Measurements from ENCODE around the gene LPAR3.

Gene LPAR3

GRCh38 chr1:84833194-84833593 is 59.8 kb downstream of the LPAR3 start:
- DNase-seq (ENCODE audit: low read depth in 3 of 3, low spot score in 1 of 3) = no peak

- no peak for DNase-seq (ENCODE audit: low read depth in 3 of 3, low spot score in 1 of 3)
These were observed 62.9 kb downstream of the LPAR3 start for GRCh38 chr1:84830136-84830535.

- DNase-seq (ENCODE audit: low read depth in 3 of 3, low spot score in 1 of 3) = no peak
These were observed 65.0 kb downstream of the LPAR3 start for GRCh38 chr1:84827976-84828375.

GRCh38 chr1:84827555-84827954 is 65.5 kb downstream of the LPAR3 start:
- no peak for DNase-seq (ENCODE audit: low read depth in 3 of 3, low spot score in 1 of 3)

GRCh38 chr1:84825161-84825560 is 67.8 kb downstream of the LPAR3 start:
- no peak for DNase-seq (ENCODE audit: low read depth in 3 of 3, low spot score in 1 of 3)

- DNase-seq (ENCODE audit: low read depth in 3 of 3, low spot score in 1 of 3) = no peak
These were observed 69.0 kb downstream of the LPAR3 start for GRCh38 chr1:84823991-84824390.

- no peak for DNase-seq (ENCODE audit: low read depth in 3 of 3, low spot score in 1 of 3)
These were observed 69.5 kb downstream of the LPAR3 start for GRCh38 chr1:84823511-84823910.

GRCh38 chr1:84810343-84810742 is 82.7 kb downstream of the LPAR3 start:
- no peak for DNase-seq (ENCODE audit: low read depth in 3 of 3, low spot score in 1 of 3)

- no peak for DNase-seq (ENCODE audit: low read depth in 3 of 3, low spot score in 1 of 3)
These were observed 84.0 kb downstream of the LPAR3 start for GRCh38 chr1:84809023-84809422.

GRCh38 chr1:84803604-84804003 is 89.4 kb downstream of the LPAR3 start:
- DNase-seq (ENCODE audit: low read depth in 3 of 3, low spot score in 1 of 3) = no peak

- DNase-seq (ENCODE audit: low read depth in 3 of 3, low spot score in 1 of 3) = no peak
These were observed 90.3 kb downstream of the LPAR3 start for GRCh38 chr1:84802567-84803232.

GRCh38 chr1:84800090-84801073 is 92.6 kb downstream of the LPAR3 start:
- DNase-seq (ENCODE audit: low read depth in 3 of 3, low spot score in 1 of 3) = no peak

GRCh38 chr1:84797603-84798002 is 95.4 kb downstream of the LPAR3 start:
- DNase-seq (ENCODE audit: low read depth in 3 of 3, low spot score in 1 of 3) = no peak

- no peak for DNase-seq (ENCODE audit: low read depth in 3 of 3, low spot score in 1 of 3)
These were observed 96.9 kb downstream of the LPAR3 start for GRCh38 chr1:84795966-84796600.

GRCh38 chr1:84795213-84795612 is 97.8 kb downstream of the LPAR3 start:
- DNase-seq (ENCODE audit: low read depth in 3 of 3, low spot score in 1 of 3) = no peak

- no peak for DNase-seq (ENCODE audit: low read depth in 3 of 3, low spot score in 1 of 3)
These were observed 100.6 kb downstream of the LPAR3 start for GRCh38 chr1:84792421-84792820.

GRCh38 chr1:84789014-84789413 is 104.0 kb downstream of the LPAR3 start:
- no peak for DNase-seq (ENCODE audit: low read depth in 3 of 3, low spot score in 1 of 3)

GRCh38 chr1:84785271-84786036 is 107.6 kb downstream of the LPAR3 start:
- no peak for DNase-seq (ENCODE audit: low read depth in 3 of 3, low spot score in 1 of 3)

- no peak for DNase-seq (ENCODE audit: low read depth in 3 of 3, low spot score in 1 of 3)
These were observed 110.1 kb downstream of the LPAR3 start for GRCh38 chr1:84782881-84783280.

GRCh38 chr1:84781946-84782771 is 110.8 kb downstream of the LPAR3 start:
- DNase-seq (ENCODE audit: low read depth in 3 of 3, low spot score in 1 of 3) = peak; percentile 46 to 74 (median 55)

Measured in stimulated activated CD4-positive, alpha-beta T cell treated with anti-CD3 and anti-CD28 coated beads, TNF-alpha, amount 100 ng/mL, for 1 hour (primary cell).